Esophagus mucosa (tissue), 1 donor: ENCODE results near the gene GPR34. TPM values are rescaled to one million over a fixed set of nuclear protein-coding genes. Genes with fewer than 3 reads are reported as not detected.

ENCODE experiments used
- ATAC-seq: fragments of 200-7000 bp; cut with Tn5 transposase; one replicate; pipeline ENCODE4 v1.9.1; 2020
- total RNA-seq: library from RNA; stranded (reverse); gene quantifications from one replicate; pipeline ENCODE4 v1.2.4, GENCODE V29; 2023
- donor health status: DM: yes; HTN: yes; CAD: no.

Gene GPR34
- total RNA-seq, 1 donor from 2014 or later: 0.40 TPM

GRCh38 chrX:41739871-41740270 is 51.1 kb downstream of the GPR34 start:
- no peak for ATAC-seq

Other genes with a start within 250 kb of the GPR34 start
- not detected for gene NYX, start 241.6 kb upstream of the GPR34 start, total RNA-seq
- 0.12 TPM for gene GPR82, start 35.2 kb downstream of the GPR34 start, total RNA-seq
- 56.3 TPM for gene CASK, start 234.6 kb downstream of the GPR34 start, total RNA-seq